ENCODE measurements around the gene NOSIP.

DNA sequence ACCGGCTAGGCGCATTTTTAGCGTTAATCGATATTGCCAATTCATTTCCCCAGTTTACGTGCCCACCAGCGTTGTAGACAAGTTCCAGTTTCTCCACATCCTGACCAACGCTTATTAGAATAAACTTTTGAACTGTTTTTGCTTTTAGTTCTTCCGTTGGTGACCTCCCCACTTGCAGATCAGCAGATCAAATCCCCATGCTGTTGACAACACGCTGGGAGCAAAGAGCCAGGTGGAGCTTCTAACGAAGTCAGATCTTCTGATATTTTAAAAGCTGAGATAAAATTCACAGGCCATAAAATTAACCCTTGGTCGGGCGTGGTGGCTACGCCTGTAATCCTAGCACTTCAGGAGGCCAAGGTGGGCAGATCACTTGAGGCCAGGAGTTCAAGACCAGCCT, 31.3 kb downstream of the NOSIP start:
- TF ChIP-seq, protein P1, sequence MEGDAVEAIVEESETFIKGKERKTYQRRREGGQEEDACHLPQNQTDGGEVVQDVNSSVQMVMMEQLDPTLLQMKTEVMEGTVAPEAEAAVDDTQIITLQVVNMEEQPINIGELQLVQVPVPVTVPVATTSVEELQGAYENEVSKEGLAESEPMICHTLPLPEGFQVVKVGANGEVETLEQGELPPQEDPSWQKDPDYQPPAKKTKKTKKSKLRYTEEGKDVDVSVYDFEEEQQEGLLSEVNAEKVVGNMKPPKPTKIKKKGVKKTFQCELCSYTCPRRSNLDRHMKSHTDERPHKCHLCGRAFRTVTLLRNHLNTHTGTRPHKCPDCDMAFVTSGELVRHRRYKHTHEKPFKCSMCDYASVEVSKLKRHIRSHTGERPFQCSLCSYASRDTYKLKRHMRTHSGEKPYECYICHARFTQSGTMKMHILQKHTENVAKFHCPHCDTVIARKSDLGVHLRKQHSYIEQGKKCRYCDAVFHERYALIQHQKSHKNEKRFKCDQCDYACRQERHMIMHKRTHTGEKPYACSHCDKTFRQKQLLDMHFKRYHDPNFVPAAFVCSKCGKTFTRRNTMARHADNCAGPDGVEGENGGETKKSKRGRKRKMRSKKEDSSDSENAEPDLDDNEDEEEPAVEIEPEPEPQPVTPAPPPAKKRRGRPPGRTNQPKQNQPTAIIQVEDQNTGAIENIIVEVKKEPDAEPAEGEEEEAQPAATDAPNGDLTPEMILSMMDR (IDR thresholded peaks at IDR 0.05) = no peak
- no peak for TF ChIP-seq POLR2A (IDR thresholded peaks at IDR 0.05)
- TF ChIP-seq POLR2AphosphoS5 (IDR thresholded peaks at IDR 0.05) = no peak

All from upper lobe of left lung (tissue), 4 donors.